Stimulated activated CD8-positive, alpha-beta memory T cell treated with anti-CD3 and anti-CD28 coated beads, Interleukin-15, amount 100 ng/mL, for 48 hours (primary cell): Measurements from ENCODE around the gene PRELP.
"Not testable (repeated sequence)": the region's sequence is repeated elsewhere in the genome, so short reads cannot be mapped to it uniquely, and the experiment has no call there.

Experiments
- DNase-seq, 2 donors: peaks; one replicate each; pipeline ENCODE4 v3.0.0-alpha.2; 2020; ENCODE audit warnings: low read depth in 2 of 2

The PRELP gene

DNA sequence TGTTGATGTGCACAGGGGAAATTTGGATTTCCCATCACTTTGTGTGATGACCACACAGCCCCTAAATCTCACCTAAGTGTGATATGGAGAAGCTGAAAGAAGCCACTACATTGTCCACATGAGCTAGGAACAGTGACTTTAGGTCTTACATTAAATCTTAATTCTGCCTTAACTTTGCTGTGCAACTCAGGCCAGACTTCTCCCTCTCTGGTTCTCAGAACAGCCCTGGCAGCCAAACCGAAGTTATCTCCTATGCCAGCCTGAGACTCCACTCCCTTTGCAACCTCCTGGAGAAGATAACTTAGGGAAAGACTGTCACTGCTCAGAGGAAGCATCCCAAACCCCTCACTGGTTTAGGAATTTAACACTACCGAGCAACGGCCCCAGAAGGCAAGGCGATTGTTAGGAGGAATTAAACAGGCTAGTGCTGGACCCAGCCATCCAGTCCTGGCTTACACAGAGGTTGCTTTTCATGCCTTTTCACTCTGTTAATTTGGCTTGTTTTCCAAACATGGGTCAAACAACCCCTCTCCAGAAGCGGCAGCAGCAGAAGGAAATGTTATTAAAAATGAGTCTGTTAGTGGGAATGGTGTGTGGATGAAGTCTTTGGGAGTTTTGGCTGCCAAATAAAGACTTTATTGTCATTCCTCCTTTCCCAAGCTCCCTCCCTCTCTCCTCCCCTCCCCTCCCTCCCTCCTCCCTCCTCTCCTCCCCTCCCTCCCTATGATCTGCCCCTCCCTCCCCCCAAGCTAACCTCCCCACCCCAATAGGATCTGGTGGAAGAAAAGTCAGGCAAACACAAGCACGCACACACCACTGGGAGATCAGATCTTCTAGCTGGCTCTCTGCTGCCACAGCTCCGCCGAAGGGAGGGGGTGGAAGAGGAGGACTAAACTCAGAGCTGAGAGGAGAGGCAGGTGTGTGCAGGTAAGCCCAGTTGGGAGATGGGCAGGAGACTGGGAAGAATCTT, at the start of gene PRELP:
Gene PRELP (plus strand): TSS at position 795 of the 970 bp plus-strand sequence. CDS start 7,379 bp downstream, outside the sequence.
- DNase-seq: no peak

- no peak for DNase-seq
Measured at GRCh38 chr1:203426366-203426765, 49.2 kb upstream of the PRELP start.

DNA sequence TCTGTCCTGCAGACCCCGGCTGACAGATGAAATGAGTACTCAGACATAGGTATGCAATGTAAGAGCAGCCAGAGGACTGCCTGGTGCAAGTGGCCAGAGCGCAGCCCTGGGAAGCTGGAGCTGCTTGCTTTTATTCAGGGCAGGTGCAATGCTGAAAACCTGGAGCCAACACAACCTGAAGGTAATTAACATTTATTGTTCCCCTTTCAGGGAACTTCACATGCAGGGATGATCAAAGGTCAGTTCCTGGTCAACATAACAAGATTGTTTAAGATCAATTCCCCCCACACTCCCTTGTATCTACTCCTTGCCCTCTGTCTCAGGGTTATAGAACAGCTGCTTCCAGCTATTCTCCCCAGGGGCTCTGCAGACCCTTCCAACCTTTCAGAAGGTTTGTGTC, 48.7 kb upstream of the PRELP start:
- DNase-seq: no peak

DNA sequence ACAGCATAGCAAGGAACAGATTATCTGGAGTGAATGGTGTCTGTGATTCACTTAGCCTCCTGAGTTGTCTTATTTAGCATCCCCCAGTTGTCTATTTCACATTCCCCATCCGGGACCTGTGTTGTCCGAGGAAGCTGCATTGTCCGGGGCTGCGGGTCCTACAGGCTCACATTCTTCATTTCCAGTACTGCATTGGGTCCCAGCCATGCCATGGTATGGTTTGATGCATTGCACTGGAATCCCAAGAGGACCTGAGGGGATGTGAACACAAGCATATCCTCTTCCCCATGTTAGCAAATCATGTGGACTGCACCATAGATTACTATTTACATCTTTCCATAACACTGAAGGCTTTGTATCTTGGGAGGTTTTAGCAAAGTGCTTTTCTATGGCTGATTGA, 48.2 kb upstream of the PRELP start:
- no peak for DNase-seq

- DNase-seq: no peak
Measured at GRCh38 chr1:203428981-203429599, 46.5 kb upstream of the PRELP start.

GRCh38 chr1:203435615-203436014, 40.0 kb upstream of the PRELP start:
- DNase-seq: no peak

DNA sequence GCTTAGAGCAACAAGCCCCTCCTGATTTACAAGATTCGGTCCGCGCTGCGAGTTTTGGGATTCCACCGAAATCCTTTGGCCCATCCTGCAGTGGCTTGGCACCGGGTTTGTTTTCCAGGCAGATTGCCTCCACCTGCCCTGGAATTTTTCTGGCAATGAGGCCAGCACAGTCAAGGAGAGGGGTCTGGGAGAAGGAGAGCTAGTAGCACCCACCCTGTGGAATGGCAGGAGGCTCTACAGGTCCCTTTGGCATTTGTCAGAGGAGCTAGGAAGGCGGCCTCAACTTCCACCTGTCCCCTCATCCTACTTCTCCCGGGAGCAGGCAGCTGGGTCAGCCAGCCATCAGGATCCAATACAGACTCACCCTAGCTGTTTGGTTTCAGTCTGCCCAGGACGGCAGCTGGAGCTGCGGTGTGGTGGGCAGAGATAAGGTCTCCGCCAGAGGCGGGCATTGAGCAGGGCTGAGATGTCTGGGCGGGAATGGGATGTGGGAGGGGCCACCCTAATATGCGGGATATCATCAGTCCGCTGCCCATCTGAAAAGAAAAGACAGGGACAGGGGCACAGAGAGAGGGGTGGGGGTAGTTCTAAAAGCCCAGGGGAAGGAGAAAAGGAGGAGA, 37.8 kb upstream of the PRELP start:
- no peak for DNase-seq

DNA sequence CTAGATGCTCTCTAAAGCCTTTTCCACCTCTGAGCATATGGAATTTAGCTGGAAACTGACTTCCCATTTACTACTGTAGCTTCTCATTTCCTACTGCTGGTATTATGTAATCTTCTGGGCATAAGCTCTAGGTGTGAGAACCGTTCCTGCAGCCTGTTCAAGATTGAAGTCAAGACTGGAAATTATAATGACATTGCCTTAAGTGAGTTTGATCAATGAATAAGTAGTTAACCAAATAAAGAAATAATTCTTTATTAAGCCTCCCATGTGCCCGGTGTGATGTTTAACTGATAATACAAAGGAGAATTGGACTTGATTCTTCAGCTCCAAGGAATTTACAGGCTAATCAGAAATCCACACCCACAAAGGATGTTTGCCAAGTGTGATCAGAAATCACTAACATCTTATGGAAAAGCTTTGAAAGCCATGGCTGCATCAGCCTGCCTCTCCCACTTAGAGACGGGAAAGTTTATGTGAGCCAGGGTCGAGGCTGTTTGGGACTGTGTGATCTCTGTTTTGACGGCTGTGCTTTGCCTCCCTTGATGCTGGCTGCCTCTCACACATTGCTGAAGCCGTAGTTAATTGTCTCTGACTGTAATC, 36.4 kb upstream of the PRELP start:
- no peak for DNase-seq

- no peak for DNase-seq
Measured at GRCh38 chr1:203440771-203441170, 34.8 kb upstream of the PRELP start.

DNA sequence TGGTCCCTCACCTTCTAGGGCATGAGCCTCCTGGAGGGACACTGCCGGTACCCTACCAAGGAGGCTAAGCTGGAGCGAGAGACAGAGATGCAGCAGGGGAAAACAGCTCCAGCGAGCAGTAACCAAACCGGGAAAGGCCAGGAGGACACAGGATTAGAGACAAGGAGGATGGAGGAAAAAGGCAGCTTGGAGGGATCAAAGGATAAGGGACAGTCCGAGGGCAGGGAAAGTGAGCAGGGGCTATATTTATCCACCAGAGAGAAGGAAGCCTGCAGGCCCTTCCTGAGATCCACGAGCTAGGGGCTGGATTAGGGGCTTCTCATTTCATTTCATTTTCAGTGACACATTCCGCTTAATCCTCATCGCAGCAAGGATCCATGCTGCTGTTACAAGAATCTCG, 33.8 kb upstream of the PRELP start:
- no peak for DNase-seq

- no peak for DNase-seq
Measured at GRCh38 chr1:203442821-203443220, 32.8 kb upstream of the PRELP start.

- DNase-seq: no peak
Measured at GRCh38 chr1:203443296-203443695, 32.3 kb upstream of the PRELP start.

GRCh38 chr1:203444171-203444576, 31.4 kb upstream of the PRELP start:
- DNase-seq: no peak

DNA sequence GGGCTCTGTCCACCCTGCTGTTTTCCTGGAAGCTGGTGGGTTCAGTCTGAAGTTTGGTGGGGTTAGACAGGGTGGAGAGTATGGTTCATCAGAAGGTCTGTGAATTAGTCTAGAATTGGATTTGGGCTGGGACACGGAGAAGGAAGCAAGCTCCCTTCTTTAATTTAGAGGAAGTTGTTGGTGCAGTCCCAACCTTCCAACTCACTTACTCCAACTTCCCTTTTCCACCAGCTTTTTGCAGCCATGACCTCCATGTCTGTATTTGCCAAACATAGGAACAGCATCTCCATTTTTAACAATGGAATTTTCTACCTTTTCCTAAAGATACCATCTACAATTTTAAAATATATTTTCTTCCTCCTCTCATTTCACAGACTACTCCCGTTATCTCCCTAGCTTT, 28.5 kb upstream of the PRELP start:
- no peak for DNase-seq

DNA sequence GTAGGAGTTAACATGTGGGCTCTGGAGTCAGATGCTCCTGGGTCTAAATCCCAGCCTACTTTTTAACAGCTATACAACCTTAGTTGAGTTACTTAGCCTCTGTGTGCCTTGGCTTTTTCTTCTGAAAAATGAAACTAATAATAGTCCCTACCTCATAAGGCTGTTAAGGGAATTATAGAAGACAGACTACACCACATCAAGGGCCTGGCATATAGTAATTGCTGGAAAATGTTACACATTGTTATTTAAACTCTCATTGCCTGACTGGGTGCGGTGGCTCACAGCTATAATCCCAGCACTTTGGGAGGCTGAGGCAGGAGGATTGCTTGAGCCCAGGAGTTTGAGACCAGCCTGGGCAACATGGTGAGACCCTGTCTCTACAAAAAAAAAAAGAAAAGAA, 28.0 kb upstream of the PRELP start:
- not testable (repeated sequence) for DNase-seq

DNA sequence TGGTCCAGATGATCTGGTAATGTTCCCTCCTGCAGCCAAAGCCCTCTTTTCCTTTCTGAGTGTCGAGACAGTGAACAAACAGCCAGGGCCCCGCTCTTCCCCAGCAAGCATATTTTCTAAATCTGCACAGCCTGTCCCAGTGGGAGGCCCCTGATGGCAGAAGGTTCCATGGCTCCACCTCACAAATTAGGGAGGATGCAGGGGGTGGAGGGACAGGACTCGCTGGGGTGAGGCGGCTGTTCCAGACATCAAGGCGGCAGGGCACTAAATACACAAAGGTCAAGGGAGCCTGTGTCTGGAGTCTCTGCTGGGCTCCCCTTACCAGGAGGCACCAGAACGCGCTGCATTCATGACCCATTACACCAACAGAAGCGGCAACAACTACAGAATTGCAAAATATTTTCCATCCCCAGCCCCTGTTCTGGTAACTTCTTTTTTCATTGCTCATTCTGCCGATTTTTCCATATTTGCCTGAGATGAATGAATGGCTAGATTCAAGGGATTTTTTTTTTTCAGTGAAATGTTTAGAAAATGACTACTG, 27.0 kb upstream of the PRELP start:
- no peak for DNase-seq

- no peak for DNase-seq
Measured at GRCh38 chr1:203450001-203450400, 25.6 kb upstream of the PRELP start.

GRCh38 chr1:203450479-203451149, 25.0 kb upstream of the PRELP start:
- DNase-seq: no peak

GRCh38 chr1:203451836-203452784, 23.5 kb upstream of the PRELP start:
- no peak for DNase-seq

- DNase-seq: no peak
Measured at GRCh38 chr1:203453016-203453415, 22.6 kb upstream of the PRELP start.
